K562 (cell line): ENCODE data around the gene TIMP3. TPM values are rescaled to one million over a fixed set of nuclear protein-coding genes. Genes with fewer than 3 reads are reported as not detected.

ENCODE experiments used
- ATAC-seq: fragments of 200-7000 bp; cut with Tn5 transposase; 3 replicates; pipeline ENCODE4 v1.9.1; 2020; ENCODE audit warnings: moderate library complexity
- BruUV-seq: library from RNA; stranded (reverse); fragments of 400-500 nt; replicated peaks from 2 replicates; lab custom pipeline; 2021; lab: Mats Ljungman, UMichigan
- CTCF ChIA-PET: fragments of 300-600 bp; formaldehyde crosslinking; extraction: SDS; loops from one replicate; lab custom pipeline; 2021; ENCODE audit warnings: low intra/inter-chr PET ratio; lab: Yijun Ruan, JAX
- POLR2A ChIA-PET: fragments of 300-600, 350-650 bp; sonication (Branson Sonifier 250); formaldehyde crosslinking; extraction: SDS; loops from one replicate; lab custom pipeline; 2021; ENCODE audit warnings: antibody characterized with exemption, inconsistent platforms; lab: Yijun Ruan, JAX
- DNase-seq, 4 experiments: peaks; one replicate each; pipeline versions ENCODE4 v3.0.0 to v3.0.0-alpha.2; 2011 to 2018; ENCODE audit warnings: low spot score in 3 of 4, mixed read lengths in 3 of 4; ENCODE audit errors: extremely low read depth in 1 of 4
- FAIRE-seq: peaks from 2 replicates; lab custom pipeline; 2011; peaks lifted over from hg19 to GRCh38; lab: Jason Lieb, UNC
- H2AFZ ChIP-seq: 2 replicates; pipeline ENCODE4 v1.6.0; 2011; ENCODE audit warnings: low read depth, low read length, control low read depth, inconsistent platforms
- H3K27ac ChIP-seq: fragments of 200-600 bp; 3 replicates; pipeline ENCODE4 v1.8.0; 2011; ENCODE audit warnings: low read depth, mild to moderate bottlenecking, control low read depth, inconsistent platforms, low read length, moderate library complexity, mixed read lengths; ENCODE audit errors: extremely low read depth
- H3K27me3 ChIP-seq, 2 experiments: fragments of 300-600 bp in 1 of 2; 2 replicates in 1 of 2; 3 replicates in 1 of 2; pipeline versions ENCODE4 v1.6.0 to v1.8.0; 2011; ENCODE audit warnings: inconsistent platforms in 2 of 2, low read length in 2 of 2, mild to moderate bottlenecking in 1 of 2, mixed read lengths in 1 of 2, moderate library complexity in 1 of 2; ENCODE audit not compliant: control insufficient read depth in 2 of 2, insufficient read depth in 2 of 2
- H3K36me3 ChIP-seq: fragments of 300-600 bp; 3 replicates; pipeline ENCODE4 v1.8.0; 2011; ENCODE audit warnings: mild to moderate bottlenecking, low read length, inconsistent platforms; ENCODE audit not compliant: control insufficient read depth, insufficient read depth
- H3K4me1 ChIP-seq, 2 experiments: fragments of 200-600 bp in 1 of 2; replicated peaks in 1 of 2; 2 replicates in 1 of 2; 3 replicates in 1 of 2; pipeline versions ENCODE4 v1.5.1 to v1.8.0; 2011; ENCODE audit warnings: inconsistent platforms in 2 of 2, low read length in 2 of 2, mild to moderate bottlenecking in 1 of 2, mixed read lengths in 1 of 2, moderate library complexity in 1 of 2; ENCODE audit not compliant: control insufficient read depth in 2 of 2, insufficient read depth in 2 of 2
- H3K4me2 ChIP-seq: 2 replicates; pipeline ENCODE4 v1.6.1; 2011; ENCODE audit warnings: low read length, control low read depth, inconsistent platforms, mixed read lengths; ENCODE audit not compliant: insufficient read depth
- H3K4me3 ChIP-seq: fragments of 200-600 bp; sonication (generic), shearing (Covaris generic); 2 replicates; pipeline ENCODE4 v1.5.1; 2016; ENCODE audit warnings: control low read depth, inconsistent platforms
- H3K79me2 ChIP-seq: fragments of 200-600 bp; 3 replicates; pipeline ENCODE4 v1.8.0; 2011; ENCODE audit warnings: low read length, inconsistent platforms; ENCODE audit not compliant: control insufficient read depth, insufficient read depth
- H3K9ac ChIP-seq, 2 experiments: 2 replicates each; pipeline versions ENCODE4 v1.6.0 to v1.6.1; 2011; ENCODE audit warnings: low read depth in 2 of 2, low read length in 2 of 2, control low read depth in 1 of 2, inconsistent platforms in 1 of 2, mild to moderate bottlenecking in 1 of 2, mixed read lengths in 1 of 2; ENCODE audit not compliant: insufficient read depth in 1 of 2
- H3K9me1 ChIP-seq: one replicate; pipeline ENCODE4 v1.6.0; 2011; ENCODE audit warnings: inconsistent platforms, mild to moderate bottlenecking, low read length, moderate library complexity; ENCODE audit not compliant: control insufficient read depth, insufficient read depth
- H3K9me3 ChIP-seq: replicated peaks from 2 replicates; pipeline ENCODE4 v1.5.1; 2011; ENCODE audit warnings: low read depth, low read length, inconsistent platforms; ENCODE audit not compliant: control insufficient read depth, insufficient read depth
- H4K20me1 ChIP-seq: replicated peaks from 2 replicates; pipeline ENCODE4 v1.6.1; 2011; ENCODE audit warnings: low read length, inconsistent platforms, mixed read lengths; ENCODE audit not compliant: control insufficient read depth, insufficient read depth
- ADNP ChIP-seq: fragments of 200-800 bp; sonication (Bioruptor generic); IDR thresholded peaks from 2 replicates; pipeline ENCODE4 v1.6.1; 2016; ENCODE audit warnings: missing genetic modification characterization, missing compliant biosample characterization
- BCOR ChIP-seq: fragments of 450-650 bp; IDR thresholded peaks from 2 replicates; pipeline ENCODE4 v1.6.1; 2016
- CBFA2T3 ChIP-seq: fragments of 450-650 bp; IDR thresholded peaks from 2 replicates; pipeline ENCODE4 v1.6.1; 2017
- KAT2B ChIP-seq: IDR thresholded peaks from one replicate; pipeline ENCODE4 v1.6.1; 2012; ENCODE audit warnings: low read depth, mild to moderate bottlenecking, control low read depth, inconsistent platforms, low read length, moderate library complexity
- KDM1A ChIP-seq, 2 experiments: fragments of 450-650 bp; IDR thresholded peaks; 2 replicates each; pipeline ENCODE4 v1.6.1; 2016; ENCODE audit warnings: mild to moderate bottlenecking in 2 of 2
- RBM25 ChIP-seq: fragments of 200-400 bp; formaldehyde crosslinking; IDR thresholded peaks from 2 replicates; pipeline ENCODE4 v1.6.1; 2018; ENCODE audit warnings: low read length, low read depth, moderate library complexity; ENCODE audit not compliant: severe bottlenecking
- SRSF3 ChIP-seq: fragments of 200-400 bp; formaldehyde crosslinking; IDR thresholded peaks from 2 replicates; pipeline ENCODE4 v1.6.1; 2016; ENCODE audit warnings: mild to moderate bottlenecking, low read length, moderate library complexity; ENCODE audit not compliant: insufficient read depth
- XRCC3 ChIP-seq: fragments of 450-650 bp; IDR thresholded peaks from 2 replicates; pipeline ENCODE4 v1.6.1; 2017; ENCODE audit warnings: mild to moderate bottlenecking, moderate library complexity
- ZFPM2 ChIP-seq: fragments of 250-450 bp; sonication (Bioruptor Pico); IDR thresholded peaks from 2 replicates; pipeline ENCODE4 v1.5.1; 2022; ENCODE audit warnings: mild to moderate bottlenecking
- WGBS: fragments of 100-300 bp; shearing (Covaris generic); methylation state at CpG from one replicate; pipeline ENCODE4 v1.1.6; 2016; ENCODE audit warnings: low coverage, mixed read lengths; ENCODE audit not compliant: insufficient coverage; ENCODE audit errors: missing lambda C conversion rate; 5-methylcytosine and 5-hydroxymethylcytosine counted together
- in situ Hi-C: fragments of 300-500 bp; cut with MboI; formaldehyde crosslinking; loops from 4 replicates; pipeline ENCODE4 v1.15.0; 2018; ENCODE audit warnings: inconsistent platforms, mixed read lengths
- intact Hi-C: fragments of 100-400 bp; cut with micrococcal nuclease; formaldehyde crosslinking; loops from 2 replicates; pipeline ENCODE4 v1.14.2; 2022
- polyA plus RNA-seq, 8 experiments: library from polyadenylated mRNA; depleted of rRNA in 4 of 8; stranded (reverse) in 5 of 8; unstranded in 3 of 8; fragments of >200 nt; fragmentation: Nextera tagmentation in 2 of 8; fragmentation: Illumina TruSeq in 1 of 8; extraction: Ambion mirVana in 2 of 8; extraction: Trizol in 1 of 8; gene quantifications; 2 replicates each; pipeline versions ENCODE4 v1.2.1 to v1.2.3, GENCODE V29; 2011 to 2014; ENCODE audit warnings: inconsistent platforms in 1 of 8, missing spikeins in 1 of 8
- total RNA-seq, 7 experiments: library from RNA; depleted of rRNA in 6 of 7; stranded (reverse); fragments of >200 nt in 6 of 7; fragmentation: Illumina TruSeq in 2 of 7; extraction: Trizol in 2 of 7; gene quantifications; 2 replicates each; pipeline versions ENCODE4 v1.2.1 to v1.2.3, GENCODE V29; 2011 to 2021; ENCODE audit warnings: low replicate concordance in 1 of 7
- TF ChIP-seq, protein P1 (sequence below): sonication (generic); formaldehyde crosslinking; IDR thresholded peaks from 2 replicates; pipeline ENCODE4 v1.8.1; 2023; ENCODE audit warnings: mild to moderate bottlenecking, missing genetic modification reagents

Gene TIMP3
- total and polyA plus RNA-seq, 9 of the 15 experiments (the other 6 are each of a cell fraction or from before 2014, with no cell fraction given): 0.07 to 0.73 (median 0.18) TPM

DNA sequence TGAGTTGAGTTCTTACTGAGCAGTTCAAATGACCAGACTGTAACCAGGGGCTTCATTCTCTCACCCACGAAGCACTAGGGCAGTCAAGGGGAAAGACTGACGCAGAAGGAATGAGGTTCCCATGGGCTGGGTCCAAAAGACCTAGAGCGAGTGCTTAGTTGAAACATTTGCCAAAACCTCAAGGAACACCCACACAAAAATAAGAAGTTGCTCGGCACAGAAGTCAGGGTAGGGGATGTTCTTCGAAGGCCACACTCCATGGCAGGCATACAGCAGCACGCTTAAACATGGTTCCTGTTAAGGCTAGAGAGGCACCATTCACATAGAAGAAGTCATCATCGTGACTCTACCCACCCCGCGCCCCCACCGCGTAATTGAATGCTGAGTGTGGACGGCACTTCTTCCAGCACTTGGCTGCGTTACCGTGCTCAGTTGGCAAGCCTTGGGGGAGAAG is 52.9 kb downstream of the TIMP3 start:
- Histone ChIP-seq H3K36me3 (no peaks in the 10 kb centered on the region), H3K9ac (no peak overlapping the region), H3K9me3 (no peaks in the 10 kb centered on the region), H3K9me1 (no peaks in the 10 kb centered on the region), H3K27me3 (peaks cover 0 to 17% of the 10 kb centered on the region in 2 experiments; a peak in 2 of 5 replicates), H3K27ac (no peak overlapping the region), H2AFZ (peak overlapping the region; percentile 23; the same call in 1 of the 2 replicates), H3K79me2 (no peaks in the 10 kb centered on the region), H3K4me1 (peaks cover 4 to 10% of the 10 kb centered on the region in 2 experiments; a peak in 3 of 5 replicates), H4K20me1 (no peaks in the 10 kb centered on the region), H3K4me2 (no peak overlapping the region), H3K4me3 (no peak overlapping the region)
- in situ Hi-C loops: no loop called here
- no TSS peak for BruUV-seq
- ChIA-PET POLR2A (no interaction called here), CTCF (no interaction called here)
- FAIRE-seq (no peak), ATAC-seq (no peak), DNase-seq (no peak)
- no peak for TF ChIP-seq CBFA2T3
- no peak for TF ChIP-seq SRSF3
- no peak for TF ChIP-seq KAT2B
- no peak for TF ChIP-seq ZFPM2 (CRISPR knock-in tag)
- TF ChIP-seq XRCC3: no peak
- intact Hi-C loops: no loop called here
- WGBS: 50% methylated on average over 14 of the region's 14 CpGs

- Histone ChIP-seq H3K9ac (no peak overlapping the region), H3K27ac (no peak overlapping the region), H2AFZ (no peak overlapping the region), H3K27me3 (peaks cover 0 to 12% of the 10 kb centered on the region in 2 experiments; a peak in 1 of 5 replicates), H3K4me3 (no peak overlapping the region), H3K4me2 (no peak overlapping the region), H4K20me1 (no peaks in the 10 kb centered on the region), H3K4me1 (peaks cover 4 to 10% of the 10 kb centered on the region in 2 experiments; a peak in 3 of 5 replicates), H3K9me1 (no peaks in the 10 kb centered on the region), H3K36me3 (no peaks in the 10 kb centered on the region), H3K9me3 (no peaks in the 10 kb centered on the region), H3K79me2 (no peaks in the 10 kb centered on the region)
- TF ChIP-seq KDM1A (IDR thresholded peaks at IDR 0.05) (0 out of 4 replicates have a peak, but pooled peaks of 1 of the 2 experiments have one; percentile 25), RBM25 (peak; percentile 88), BCOR (peak; percentile 71; the same call in 1 of the 2 replicates), ADNP (tag) (0 out of 2 replicates have a peak, but pooled peaks have one; percentile 24)
- TF ChIP-seq, protein P1, sequence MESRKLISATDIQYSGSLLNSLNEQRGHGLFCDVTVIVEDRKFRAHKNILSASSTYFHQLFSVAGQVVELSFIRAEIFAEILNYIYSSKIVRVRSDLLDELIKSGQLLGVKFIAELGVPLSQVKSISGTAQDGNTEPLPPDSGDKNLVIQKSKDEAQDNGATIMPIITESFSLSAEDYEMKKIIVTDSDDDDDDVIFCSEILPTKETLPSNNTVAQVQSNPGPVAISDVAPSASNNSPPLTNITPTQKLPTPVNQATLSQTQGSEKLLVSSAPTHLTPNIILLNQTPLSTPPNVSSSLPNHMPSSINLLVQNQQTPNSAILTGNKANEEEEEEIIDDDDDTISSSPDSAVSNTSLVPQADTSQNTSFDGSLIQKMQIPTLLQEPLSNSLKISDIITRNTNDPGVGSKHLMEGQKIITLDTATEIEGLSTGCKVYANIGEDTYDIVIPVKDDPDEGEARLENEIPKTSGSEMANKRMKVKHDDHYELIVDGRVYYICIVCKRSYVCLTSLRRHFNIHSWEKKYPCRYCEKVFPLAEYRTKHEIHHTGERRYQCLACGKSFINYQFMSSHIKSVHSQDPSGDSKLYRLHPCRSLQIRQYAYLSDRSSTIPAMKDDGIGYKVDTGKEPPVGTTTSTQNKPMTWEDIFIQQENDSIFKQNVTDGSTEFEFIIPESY: no peak
- in situ Hi-C loops: no loop called here
- intact Hi-C loops: no loop called here
- WGBS: 47% methylated on average over 7 of the region's 8 CpGs
- ChIA-PET POLR2A (interaction anchor here (0.6 kb wide), 1 partner anchor 175 kb away, joined by 3 read pairs; no protein-coding TSS in a partner anchor), CTCF (no interaction called here)
- no peak for DNase-seq
- FAIRE-seq: no peak
- BruUV-seq: no TSS peak
- ATAC-seq: no peak
These were observed 53.7 kb downstream of the TIMP3 start for GRCh38 chr22:32855045-32855756.
